ENCODE results near the gene NT5DC3.
A peak's percentile ranks its signal among the peaks of the same experiment; 100 is the strongest.

NT5DC3 gene

DNA sequence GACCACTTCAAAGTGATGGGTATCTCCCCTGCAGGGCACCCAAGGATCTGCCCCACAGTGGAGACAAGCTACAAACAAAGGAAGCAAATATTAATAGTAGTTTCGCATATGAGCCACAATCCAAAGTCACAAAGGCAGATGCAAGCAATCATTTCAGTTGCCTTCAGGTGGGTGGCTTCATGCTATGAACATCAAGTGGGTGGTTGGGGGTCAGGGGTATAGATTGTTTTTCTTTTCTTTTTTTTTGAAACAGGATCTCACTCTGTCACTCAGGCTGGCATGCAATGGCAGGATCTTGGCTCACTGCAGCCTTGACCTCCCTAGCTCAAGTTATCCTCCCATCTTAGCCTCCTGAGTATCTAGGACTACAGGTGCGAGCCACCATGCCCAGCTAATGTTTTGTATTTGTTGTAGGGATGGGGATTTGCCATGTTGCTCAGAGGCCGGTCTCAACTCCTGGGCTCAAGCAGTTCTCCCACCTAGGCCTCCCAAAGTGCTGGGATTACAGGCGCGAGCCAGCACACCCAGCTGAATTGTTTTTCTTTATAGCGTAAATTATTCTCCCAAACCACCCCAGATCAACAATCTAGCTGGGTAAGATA lies 13.4 kb upstream of the NT5DC3 start:
- CTCF ChIA-PET, result no interaction called here
- TF ChIP-seq L3MBTL2 (conservative IDR thresholded peaks at IDR 0.05), result no peak
- no peak for TF ChIP-seq CTBP1 (IDR thresholded peaks at IDR 0.05; ENCODE audit: borderline replicate concordance)
- TF ChIP-seq ELF4 (IDR thresholded peaks at IDR 0.05), result no peak
- no peak for TF ChIP-seq FOXK2 (IDR thresholded peaks at IDR 0.05)
- no peak for TF ChIP-seq HDGF (IDR thresholded peaks at IDR 0.05; ENCODE audit: borderline replicate concordance)
- no peak for TF ChIP-seq FOXA1 (IDR thresholded peaks at IDR 0.05)
- TF ChIP-seq SUZ12 (IDR thresholded peaks at IDR 0.05), result no peak
- no peak for TF ChIP-seq NFRKB (IDR thresholded peaks at IDR 0.05)
- no peak for TF ChIP-seq FOXM1 (IDR thresholded peaks at IDR 0.05; ENCODE audit: borderline replicate concordance)
- TF ChIP-seq ARNT (IDR thresholded peaks at IDR 0.05), result no peak
- TF ChIP-seq SP1 (IDR thresholded peaks at IDR 0.05), result no peak
- TF ChIP-seq BHLHE40 (IDR thresholded peaks at IDR 0.05; ENCODE audit: borderline replicate concordance), result no peak
- no peak for TF ChIP-seq ZNF384 (IDR thresholded peaks at IDR 0.05)
- no peak for TF ChIP-seq LEF1 (IDR thresholded peaks at IDR 0.05; ENCODE audit: borderline replicate concordance)
- no peak for TF ChIP-seq TARDBP (IDR thresholded peaks at IDR 0.05)
- TF ChIP-seq, protein P1, sequence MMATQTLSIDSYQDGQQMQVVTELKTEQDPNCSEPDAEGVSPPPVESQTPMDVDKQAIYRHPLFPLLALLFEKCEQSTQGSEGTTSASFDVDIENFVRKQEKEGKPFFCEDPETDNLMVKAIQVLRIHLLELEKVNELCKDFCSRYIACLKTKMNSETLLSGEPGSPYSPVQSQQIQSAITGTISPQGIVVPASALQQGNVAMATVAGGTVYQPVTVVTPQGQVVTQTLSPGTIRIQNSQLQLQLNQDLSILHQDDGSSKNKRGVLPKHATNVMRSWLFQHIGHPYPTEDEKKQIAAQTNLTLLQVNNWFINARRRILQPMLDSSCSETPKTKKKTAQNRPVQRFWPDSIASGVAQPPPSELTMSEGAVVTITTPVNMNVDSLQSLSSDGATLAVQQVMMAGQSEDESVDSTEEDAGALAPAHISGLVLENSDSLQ (IDR thresholded peaks at IDR 0.05), result no peak
- POLR2A ChIA-PET, result no interaction called here
- no peak for DNase-seq (ENCODE audit: extremely low spot score)

DNA sequence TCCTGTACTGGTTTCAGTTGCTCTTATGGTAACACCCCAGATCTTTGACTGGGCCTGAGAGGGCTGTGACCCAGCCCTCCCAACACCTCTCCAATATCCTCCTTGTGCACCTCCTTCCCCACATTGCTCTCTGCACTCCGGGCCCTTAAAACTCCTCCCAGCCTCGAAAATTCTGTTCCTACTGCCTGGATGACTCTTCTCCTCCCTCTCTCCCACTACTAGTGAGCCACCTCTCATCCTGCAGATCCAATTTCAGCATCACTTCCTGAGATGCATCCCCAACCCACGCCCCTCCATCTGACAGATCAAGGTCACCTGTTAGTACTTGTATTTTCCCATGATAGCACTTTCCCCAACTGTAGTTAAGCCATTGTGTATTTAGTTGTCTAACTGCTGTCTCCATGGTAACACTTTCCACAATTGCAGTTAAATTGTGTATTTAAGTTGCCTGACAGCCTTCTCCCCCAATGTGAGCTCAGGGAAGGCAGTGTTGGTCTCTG lies 11.5 kb upstream of the NT5DC3 start:
- ChIA-PET CTCF (no interaction called here), POLR2A (interaction anchor here (1.2 kb wide), 1 partner anchor 11 kb away, joined by 4 read pairs; the partner anchor contains the start of gene NT5DC3)
- TF ChIP-seq SP1 (IDR thresholded peaks at IDR 0.05), result no peak
- TF ChIP-seq, protein P1 (IDR thresholded peaks at IDR 0.05), result peak; percentile 67
- no peak for DNase-seq (ENCODE audit: extremely low spot score)

DNA sequence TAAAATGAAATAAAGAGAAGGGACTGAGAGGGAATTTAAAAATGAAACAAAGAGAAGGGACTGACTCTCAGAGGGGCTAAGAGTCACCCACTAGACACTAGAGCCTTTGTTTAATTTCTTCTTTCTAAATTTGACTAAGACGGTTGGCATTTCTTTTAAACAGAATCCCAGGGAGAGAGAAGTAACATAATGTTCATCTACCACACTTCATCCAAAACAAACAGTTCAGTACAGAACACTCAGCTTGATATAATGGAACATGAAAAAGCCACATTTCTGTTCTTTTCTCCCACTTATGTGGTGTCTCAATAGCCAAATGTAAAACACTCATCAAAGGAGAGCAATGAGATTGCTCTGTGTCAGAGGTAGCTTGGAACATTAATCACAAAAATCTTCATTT lies 10.1 kb upstream of the NT5DC3 start:
- DNase-seq (ENCODE audit: extremely low spot score), result no peak
- ChIA-PET CTCF (no interaction called here), POLR2A (interaction anchor here (0.8 to 1.2 kb wide), 2 partner anchors 10 to 115 kb away, joined by 3 to 4 read pairs; partner anchors contain the start of genes NT5DC3 and TDG)
- TF ChIP-seq BHLHE40 (IDR thresholded peaks at IDR 0.05; ENCODE audit: borderline replicate concordance) (no peak), FOXK2 (IDR thresholded peaks at IDR 0.05) (no peak), FOXA1 (IDR thresholded peaks at IDR 0.05) (no peak), LEF1 (IDR thresholded peaks at IDR 0.05; ENCODE audit: borderline replicate concordance) (no peak), SUZ12 (IDR thresholded peaks at IDR 0.05) (no peak), FOXM1 (IDR thresholded peaks at IDR 0.05; ENCODE audit: borderline replicate concordance) (no peak)

DNA sequence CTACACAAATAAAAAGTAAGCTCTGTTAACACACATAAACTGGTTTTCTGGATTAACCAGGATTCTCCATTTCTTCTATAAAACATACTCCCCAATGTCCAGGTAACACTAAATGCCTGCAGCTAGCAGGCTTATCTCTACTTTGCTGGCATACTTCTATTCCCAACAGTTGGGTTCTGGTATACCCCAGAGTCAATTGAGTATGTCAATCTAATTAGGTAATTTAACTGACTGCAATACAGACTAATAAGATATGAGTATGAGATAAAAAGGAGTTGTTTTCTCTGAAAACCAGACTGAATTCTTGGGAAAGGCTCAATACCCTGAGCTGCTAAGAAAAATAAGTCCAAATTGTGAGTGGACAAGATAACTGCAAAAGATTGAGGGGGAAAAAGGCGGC lies 9.4 kb upstream of the NT5DC3 start:
- no peak for DNase-seq (ENCODE audit: extremely low spot score)
- ChIA-PET CTCF (no interaction called here), POLR2A (interaction anchor here (0.8 kb wide), 1 partner anchor 115 kb away, joined by 3 read pairs; the partner anchor contains the start of gene TDG)
- TF ChIP-seq BHLHE40 (IDR thresholded peaks at IDR 0.05; ENCODE audit: borderline replicate concordance) (no peak), ZNF384 (IDR thresholded peaks at IDR 0.05) (no peak), CTBP1 (IDR thresholded peaks at IDR 0.05; ENCODE audit: borderline replicate concordance) (no peak), L3MBTL2 (conservative IDR thresholded peaks at IDR 0.05) (no peak)

DNA sequence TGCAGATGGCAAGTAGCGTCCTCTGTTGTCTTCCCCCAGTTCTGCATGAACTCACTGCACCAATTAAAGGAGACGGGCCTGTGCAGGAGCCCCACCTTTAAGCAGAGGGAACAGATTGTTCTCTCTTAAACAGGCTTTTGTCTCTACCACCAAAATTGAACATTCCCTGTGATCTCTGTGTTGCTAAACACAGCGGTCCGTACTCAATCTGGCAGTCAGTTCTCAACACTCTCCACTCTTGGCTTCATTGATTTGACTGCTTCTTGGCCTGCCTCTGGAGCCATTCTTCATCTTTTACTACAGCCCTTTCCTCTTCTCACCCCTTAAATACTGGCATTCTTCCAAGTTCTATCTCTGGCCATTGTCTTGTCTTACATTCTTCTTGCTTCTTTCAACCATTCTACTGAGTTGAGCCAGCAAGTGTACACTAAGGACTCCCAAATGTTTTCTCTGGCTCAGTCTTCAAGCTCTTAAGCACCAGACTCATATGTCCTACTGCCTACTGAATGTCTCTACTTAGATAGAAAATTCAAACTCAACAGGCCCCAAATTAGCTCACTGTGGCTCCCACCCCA lies 8.0 kb upstream of the NT5DC3 start:
- no peak for TF ChIP-seq SP1 (IDR thresholded peaks at IDR 0.05)
- TF ChIP-seq BHLHE40 (IDR thresholded peaks at IDR 0.05; ENCODE audit: borderline replicate concordance), result no peak
- TF ChIP-seq TARDBP (IDR thresholded peaks at IDR 0.05), result no peak
- no peak for TF ChIP-seq FOXK2 (IDR thresholded peaks at IDR 0.05)
- no peak for TF ChIP-seq ZNF384 (IDR thresholded peaks at IDR 0.05)
- no peak for TF ChIP-seq HDGF (IDR thresholded peaks at IDR 0.05; ENCODE audit: borderline replicate concordance)
- TF ChIP-seq, protein P1 (IDR thresholded peaks at IDR 0.05), result no peak
- TF ChIP-seq SUZ12 (IDR thresholded peaks at IDR 0.05), result no peak
- no peak for TF ChIP-seq ELF4 (IDR thresholded peaks at IDR 0.05)
- no peak for TF ChIP-seq ARNT (IDR thresholded peaks at IDR 0.05)
- TF ChIP-seq NFRKB (IDR thresholded peaks at IDR 0.05), result no peak
- TF ChIP-seq FOXM1 (IDR thresholded peaks at IDR 0.05; ENCODE audit: borderline replicate concordance), result no peak
- no peak for TF ChIP-seq CTBP1 (IDR thresholded peaks at IDR 0.05; ENCODE audit: borderline replicate concordance)
- TF ChIP-seq L3MBTL2 (conservative IDR thresholded peaks at IDR 0.05), result no peak
- TF ChIP-seq FOXA1 (IDR thresholded peaks at IDR 0.05), result no peak
- TF ChIP-seq LEF1 (IDR thresholded peaks at IDR 0.05; ENCODE audit: borderline replicate concordance), result no peak
- ChIA-PET CTCF (no interaction called here), POLR2A (no interaction called here)
- DNase-seq (ENCODE audit: extremely low spot score), result no peak

DNA sequence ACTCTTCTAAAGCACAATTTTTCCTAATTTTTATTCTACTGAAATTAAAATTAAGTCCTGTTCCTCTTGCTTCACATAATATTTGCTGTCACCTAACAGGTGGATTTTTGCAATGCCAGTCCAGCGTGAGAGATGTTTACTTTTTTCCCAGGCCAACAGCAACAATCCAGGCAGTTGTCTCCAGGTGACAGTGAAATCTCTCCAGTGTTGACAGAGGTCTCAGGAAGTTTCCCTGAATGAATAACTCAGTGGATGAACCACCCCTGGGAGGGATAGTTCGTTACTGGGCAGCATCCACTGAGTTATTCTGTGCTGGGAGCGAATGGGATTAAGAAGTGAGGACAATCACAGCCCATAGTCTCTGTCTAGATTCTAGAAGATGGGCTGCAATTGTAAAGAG lies 7.1 kb upstream of the NT5DC3 start:
- ChIA-PET POLR2A (no interaction called here), CTCF (no interaction called here)
- TF ChIP-seq ZNF384 (IDR thresholded peaks at IDR 0.05) (no peak), L3MBTL2 (conservative IDR thresholded peaks at IDR 0.05) (no peak), SUZ12 (IDR thresholded peaks at IDR 0.05) (no peak), SP1 (IDR thresholded peaks at IDR 0.05) (no peak), NFRKB (IDR thresholded peaks at IDR 0.05) (no peak), HDGF (IDR thresholded peaks at IDR 0.05; ENCODE audit: borderline replicate concordance) (no peak), ELF4 (IDR thresholded peaks at IDR 0.05) (no peak), FOXK2 (IDR thresholded peaks at IDR 0.05) (no peak), FOXM1 (IDR thresholded peaks at IDR 0.05; ENCODE audit: borderline replicate concordance) (no peak), FOXA1 (IDR thresholded peaks at IDR 0.05) (no peak)
- TF ChIP-seq, protein P1 (IDR thresholded peaks at IDR 0.05), result no peak
- DNase-seq (ENCODE audit: extremely low spot score), result no peak

All from HEK293T (cell line).